ENCODE results near the gene PCBP3.

DNA sequence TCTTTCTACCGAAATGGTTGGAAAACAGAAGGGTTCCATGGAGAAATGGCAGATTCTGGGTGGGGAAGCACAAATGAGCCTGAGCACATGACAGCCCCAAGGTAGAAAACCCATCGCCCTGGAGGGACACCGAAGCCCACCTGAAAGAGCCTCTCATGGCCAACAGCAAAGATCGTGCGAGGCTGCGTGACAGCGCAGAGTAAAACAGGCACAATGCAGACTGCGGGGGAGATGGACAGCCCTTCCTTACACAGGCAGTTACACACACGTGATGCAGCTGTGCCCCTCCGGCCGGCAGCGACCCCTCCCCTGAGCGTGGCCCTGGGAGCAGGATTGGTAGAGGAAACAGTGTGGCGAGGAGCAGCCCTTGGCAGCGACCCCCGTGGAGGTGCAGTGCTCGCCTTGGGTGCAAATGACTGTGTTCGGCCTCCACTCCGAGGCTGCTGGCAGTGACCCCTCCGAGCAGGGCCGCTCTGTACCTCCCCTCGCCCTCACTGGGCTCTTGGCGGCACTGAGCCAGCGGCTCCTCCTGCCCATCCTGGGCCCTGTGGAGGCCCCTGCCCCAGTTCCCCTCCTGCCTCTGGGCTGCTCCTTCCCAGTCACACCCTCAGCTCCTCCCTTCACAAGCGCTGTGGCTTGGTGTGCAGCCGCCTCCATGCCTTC lies 217.1 kb downstream of the PCBP3 start:
- TF ChIP-seq, protein P1, sequence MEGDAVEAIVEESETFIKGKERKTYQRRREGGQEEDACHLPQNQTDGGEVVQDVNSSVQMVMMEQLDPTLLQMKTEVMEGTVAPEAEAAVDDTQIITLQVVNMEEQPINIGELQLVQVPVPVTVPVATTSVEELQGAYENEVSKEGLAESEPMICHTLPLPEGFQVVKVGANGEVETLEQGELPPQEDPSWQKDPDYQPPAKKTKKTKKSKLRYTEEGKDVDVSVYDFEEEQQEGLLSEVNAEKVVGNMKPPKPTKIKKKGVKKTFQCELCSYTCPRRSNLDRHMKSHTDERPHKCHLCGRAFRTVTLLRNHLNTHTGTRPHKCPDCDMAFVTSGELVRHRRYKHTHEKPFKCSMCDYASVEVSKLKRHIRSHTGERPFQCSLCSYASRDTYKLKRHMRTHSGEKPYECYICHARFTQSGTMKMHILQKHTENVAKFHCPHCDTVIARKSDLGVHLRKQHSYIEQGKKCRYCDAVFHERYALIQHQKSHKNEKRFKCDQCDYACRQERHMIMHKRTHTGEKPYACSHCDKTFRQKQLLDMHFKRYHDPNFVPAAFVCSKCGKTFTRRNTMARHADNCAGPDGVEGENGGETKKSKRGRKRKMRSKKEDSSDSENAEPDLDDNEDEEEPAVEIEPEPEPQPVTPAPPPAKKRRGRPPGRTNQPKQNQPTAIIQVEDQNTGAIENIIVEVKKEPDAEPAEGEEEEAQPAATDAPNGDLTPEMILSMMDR (IDR thresholded peaks at IDR 0.05) = no peak
- no peak for TF ChIP-seq POLR2A (IDR thresholded peaks at IDR 0.05)
- TF ChIP-seq POLR2AphosphoS5 (IDR thresholded peaks at IDR 0.05) = no peak
